HepG2 (cell line): Measurements from ENCODE around the gene SLC8A2. TPM values are rescaled to one million over a fixed set of nuclear protein-coding genes. Genes with fewer than 3 reads are reported as not detected.
A peak's percentile ranks its signal among the peaks of the same experiment; 100 is the strongest.

Experiments
- ATAD3A ChIP-seq: sonication (generic); formaldehyde crosslinking; IDR thresholded peaks from 2 replicates; pipeline ENCODE4 v1.4.0; 2020; ENCODE audit warnings: missing genetic modification reagents
- FOXA3 ChIP-seq: IDR thresholded peaks from 2 replicates; pipeline ENCODE4 v1.6.1; 2016; ENCODE audit warnings: missing genetic modification reagents, missing compliant biosample characterization
- HNRNPK ChIP-seq: fragments of 200-400 bp; formaldehyde crosslinking; IDR thresholded peaks from 2 replicates; pipeline ENCODE4 v1.6.1; 2018; ENCODE audit warnings: low read length, low read depth, moderate library complexity, mild to moderate bottlenecking; ENCODE audit not compliant: poor library complexity, severe bottlenecking
- ONECUT2 ChIP-seq: sonication (generic); formaldehyde crosslinking; IDR thresholded peaks from 2 replicates; pipeline ENCODE4 v1.4.0; 2020; ENCODE audit warnings: missing genetic modification reagents
- PRPF4 ChIP-seq: fragments of 200-400 bp; formaldehyde crosslinking; IDR thresholded peaks from 2 replicates; pipeline ENCODE4 v1.6.1; 2016; ENCODE audit warnings: low read length, low read depth; ENCODE audit not compliant: poor library complexity, severe bottlenecking
- RELA ChIP-seq: sonication (generic); formaldehyde crosslinking; IDR thresholded peaks from 2 replicates; pipeline ENCODE4 v1.4.0; 2020; ENCODE audit warnings: missing genetic modification reagents
- RFX5 ChIP-seq: IDR thresholded peaks from 2 replicates; pipeline ENCODE4 v1.6.1; 2011; ENCODE audit warnings: low read depth, low read length, improper control_type of control experiment
- SMYD3 ChIP-seq: sonication (generic); formaldehyde crosslinking; IDR thresholded peaks from 2 replicates; pipeline ENCODE4 v1.8.1; 2023; ENCODE audit warnings: mild to moderate bottlenecking, missing genetic modification reagents
- SNAPC4 ChIP-seq: sonication (generic); formaldehyde crosslinking; IDR thresholded peaks from 2 replicates; pipeline ENCODE4 v1.4.0; 2020; ENCODE audit warnings: mild to moderate bottlenecking, missing genetic modification reagents
- TAF1 ChIP-seq: sonication (generic); formaldehyde crosslinking; IDR thresholded peaks from 2 replicates; pipeline ENCODE4 v1.4.0; 2020; ENCODE audit warnings: missing genetic modification reagents
- TBL1XR1 ChIP-seq: fragments of 150-350 bp; IDR thresholded peaks from 2 replicates; pipeline ENCODE4 v1.6.1; 2014; ENCODE audit warnings: borderline replicate concordance, low read length; ENCODE audit not compliant: partially characterized antibody
- ZFP36L2 ChIP-seq: sonication (generic); formaldehyde crosslinking; IDR thresholded peaks from 2 replicates; pipeline ENCODE4 v1.4.0; 2020; ENCODE audit warnings: missing genetic modification reagents
- ZNF44 ChIP-seq: sonication (generic); formaldehyde crosslinking; IDR thresholded peaks from 2 replicates; pipeline ENCODE4 v1.5.1; 2020; ENCODE audit warnings: mild to moderate bottlenecking, missing genetic modification reagents
- ZNF556 ChIP-seq: sonication (generic); formaldehyde crosslinking; IDR thresholded peaks from 2 replicates; pipeline ENCODE4 v1.4.0; 2020; ENCODE audit warnings: mild to moderate bottlenecking, missing genetic modification reagents, borderline replicate concordance
- ZSCAN21 ChIP-seq: sonication (generic); formaldehyde crosslinking; IDR thresholded peaks from 2 replicates; pipeline ENCODE4 v1.8.0; 2022; ENCODE audit warnings: mild to moderate bottlenecking, missing genetic modification reagents, moderate library complexity, borderline replicate concordance
- polyA plus RNA-seq, 8 experiments: library from polyadenylated mRNA; depleted of rRNA in 3 of 8; stranded (reverse) in 7 of 8; unstranded in 1 of 8; fragments of >200 nt; fragmentation: Illumina TruSeq in 4 of 8; extraction: Trizol in 4 of 8; gene quantifications; 2 replicates each; pipeline versions ENCODE4 v1.2.1 to v1.2.3, GENCODE V29; 2011 to 2016; ENCODE audit warnings: low read depth in 4 of 8, missing spikeins in 1 of 8, mixed read lengths in 1 of 8; ENCODE audit not compliant: insufficient read depth in 1 of 8
- total RNA-seq, 5 experiments: library from RNA; depleted of rRNA; stranded (reverse); fragments of >200 nt; fragmentation: Illumina TruSeq; extraction: Trizol; gene quantifications; 2 replicates each; pipeline ENCODE4 v1.2.3, GENCODE V29; 2016; ENCODE audit warnings: low read depth in 1 of 5
- TF ChIP-seq, protein P1 (sequence below): sonication (generic); formaldehyde crosslinking; IDR thresholded peaks from 2 replicates; pipeline ENCODE4 v1.8.0; 2022; ENCODE audit warnings: missing genetic modification reagents, mild to moderate bottlenecking, borderline replicate concordance
- TF ChIP-seq, protein P2 (sequence below): sonication (generic); formaldehyde crosslinking; IDR thresholded peaks from 2 replicates; pipeline ENCODE4 v1.4.0; 2020; ENCODE audit warnings: mild to moderate bottlenecking, low read depth, missing genetic modification reagents
- TF ChIP-seq, protein P3 (sequence below): sonication (generic); formaldehyde crosslinking; IDR thresholded peaks from 2 replicates; pipeline ENCODE4 v1.5.0; 2020; ENCODE audit warnings: missing genetic modification reagents
- TF ChIP-seq, protein P4 (sequence below): IDR thresholded peaks from 2 replicates; pipeline ENCODE4 v1.6.1; 2018; ENCODE audit warnings: missing genetic modification reagents, mild to moderate bottlenecking, missing compliant biosample characterization

The SLC8A2 gene
- total and polyA plus RNA-seq, 2 of the 13 experiments (the other 11 are each of a cell fraction or from before 2014, with no cell fraction given), result 0.02 TPM; not detected in 1

GRCh38 chr19:47430041-47430802, 41.5 kb downstream of the SLC8A2 start (continued):
- TF ChIP-seq ZSCAN21 (CRISPR knock-in tag) (peak; percentile 57; the same call in 1 of the 2 replicates), ZNF44 (CRISPR knock-in tag) (peak; percentile 82; the same call in 1 of the 2 replicates), PRPF4 (no peak), ZFP36L2 (no peak), ATAD3A (no peak), SMYD3 (CRISPR knock-in tag) (no peak), HNRNPK (no peak), ZNF556 (no peak), FOXA3 (CRISPR knock-in tag) (0 out of 2 replicates have a peak, but pooled peaks have one; percentile 33), TBL1XR1 (no peak), RELA (CRISPR knock-in tag) (no peak), RFX5 (no peak), TAF1 (CRISPR knock-in tag) (no peak; the same call in 1 of the 2 replicates), SNAPC4 (CRISPR knock-in tag) (no peak), ONECUT2 (CRISPR knock-in tag) (no peak)
- TF ChIP-seq, protein P1, sequence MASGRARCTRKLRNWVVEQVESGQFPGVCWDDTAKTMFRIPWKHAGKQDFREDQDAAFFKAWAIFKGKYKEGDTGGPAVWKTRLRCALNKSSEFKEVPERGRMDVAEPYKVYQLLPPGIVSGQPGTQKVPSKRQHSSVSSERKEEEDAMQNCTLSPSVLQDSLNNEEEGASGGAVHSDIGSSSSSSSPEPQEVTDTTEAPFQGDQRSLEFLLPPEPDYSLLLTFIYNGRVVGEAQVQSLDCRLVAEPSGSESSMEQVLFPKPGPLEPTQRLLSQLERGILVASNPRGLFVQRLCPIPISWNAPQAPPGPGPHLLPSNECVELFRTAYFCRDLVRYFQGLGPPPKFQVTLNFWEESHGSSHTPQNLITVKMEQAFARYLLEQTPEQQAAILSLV, result 0 out of 2 replicates have a peak, but pooled peaks have one; percentile 27
- TF ChIP-seq, protein P2, sequence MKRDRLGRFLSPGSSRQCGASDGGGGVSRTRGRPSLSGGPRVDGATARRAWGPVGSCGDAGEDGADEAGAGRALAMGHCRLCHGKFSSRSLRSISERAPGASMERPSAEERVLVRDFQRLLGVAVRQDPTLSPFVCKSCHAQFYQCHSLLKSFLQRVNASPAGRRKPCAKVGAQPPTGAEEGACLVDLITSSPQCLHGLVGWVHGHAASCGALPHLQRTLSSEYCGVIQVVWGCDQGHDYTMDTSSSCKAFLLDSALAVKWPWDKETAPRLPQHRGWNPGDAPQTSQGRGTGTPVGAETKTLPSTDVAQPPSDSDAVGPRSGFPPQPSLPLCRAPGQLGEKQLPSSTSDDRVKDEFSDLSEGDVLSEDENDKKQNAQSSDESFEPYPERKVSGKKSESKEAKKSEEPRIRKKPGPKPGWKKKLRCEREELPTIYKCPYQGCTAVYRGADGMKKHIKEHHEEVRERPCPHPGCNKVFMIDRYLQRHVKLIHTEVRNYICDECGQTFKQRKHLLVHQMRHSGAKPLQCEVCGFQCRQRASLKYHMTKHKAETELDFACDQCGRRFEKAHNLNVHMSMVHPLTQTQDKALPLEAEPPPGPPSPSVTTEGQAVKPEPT (CRISPR knock-in tag), result no peak
- TF ChIP-seq, protein P3, sequence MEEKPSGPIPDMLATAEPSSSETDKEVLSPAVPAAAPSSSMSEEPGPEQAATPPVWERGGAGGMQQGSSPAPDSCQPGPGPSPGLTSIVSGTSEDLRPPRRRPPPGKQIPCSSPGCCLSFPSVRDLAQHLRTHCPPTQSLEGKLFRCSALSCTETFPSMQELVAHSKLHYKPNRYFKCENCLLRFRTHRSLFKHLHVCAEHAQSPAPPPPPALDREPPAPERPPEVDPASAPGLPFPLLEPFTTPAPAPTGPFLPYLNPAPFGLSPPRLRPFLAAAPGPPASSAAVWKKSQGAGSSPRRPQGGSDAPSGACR, result no peak
- TF ChIP-seq, protein P4, sequence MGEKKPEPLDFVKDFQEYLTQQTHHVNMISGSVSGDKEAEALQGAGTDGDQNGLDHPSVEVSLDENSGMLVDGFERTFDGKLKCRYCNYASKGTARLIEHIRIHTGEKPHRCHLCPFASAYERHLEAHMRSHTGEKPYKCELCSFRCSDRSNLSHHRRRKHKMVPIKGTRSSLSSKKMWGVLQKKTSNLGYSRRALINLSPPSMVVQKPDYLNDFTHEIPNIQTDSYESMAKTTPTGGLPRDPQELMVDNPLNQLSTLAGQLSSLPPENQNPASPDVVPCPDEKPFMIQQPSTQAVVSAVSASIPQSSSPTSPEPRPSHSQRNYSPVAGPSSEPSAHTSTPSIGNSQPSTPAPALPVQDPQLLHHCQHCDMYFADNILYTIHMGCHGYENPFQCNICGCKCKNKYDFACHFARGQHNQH (CRISPR knock-in tag), result peak; percentile 69; the same call in 1 of the 2 replicates
